HepG2 (cell line): Measurements from ENCODE around the gene NUP85. TPM values are rescaled to one million over a fixed set of nuclear protein-coding genes. Genes with fewer than 3 reads are reported as not detected.
A peak's percentile ranks its signal among the peaks of the same experiment; 100 is the strongest.

Experiments used
- ATF1 ChIP-seq: IDR thresholded peaks from 2 replicates; pipeline ENCODE4 v1.6.1; 2016; ENCODE audit warnings: mild to moderate bottlenecking, control low read depth
- FOXO1 ChIP-seq: sonication (generic); formaldehyde crosslinking; IDR thresholded peaks from 2 replicates; pipeline ENCODE4 v1.4.0; 2020; ENCODE audit warnings: missing genetic modification reagents
- HDAC2 ChIP-seq: sonication (generic); formaldehyde crosslinking; IDR thresholded peaks from 2 replicates; pipeline ENCODE4 v1.4.0; 2020; ENCODE audit warnings: missing genetic modification reagents
- JUN ChIP-seq: sonication (generic); formaldehyde crosslinking; IDR thresholded peaks from 2 replicates; pipeline ENCODE4 v1.4.0; 2020; ENCODE audit warnings: mild to moderate bottlenecking, missing genetic modification reagents
- KDM6A ChIP-seq: IDR thresholded peaks from 2 replicates; pipeline ENCODE4 v1.6.1; 2016; ENCODE audit warnings: low read depth
- KLF6 ChIP-seq: IDR thresholded peaks from 2 replicates; pipeline ENCODE4 v1.8.0; 2016; ENCODE audit warnings: missing biosample characterization, missing genetic modification reagents
- LCORL ChIP-seq, 2 experiments: fragments of 450-650 bp in 1 of 2; sonication (generic) in 1 of 2; formaldehyde crosslinking in 1 of 2; IDR thresholded peaks; 2 replicates each; pipeline versions ENCODE4 v1.5.0 to v1.6.1; 2017 to 2020; ENCODE audit warnings: antibody characterized with exemption in 1 of 2, missing genetic modification reagents in 1 of 2
- MED8 ChIP-seq: sonication (generic); formaldehyde crosslinking; IDR thresholded peaks from 2 replicates; pipeline ENCODE4 v1.8.1; 2023; ENCODE audit warnings: mild to moderate bottlenecking, missing genetic modification reagents; ENCODE audit not compliant: insufficient replicate concordance
- NFE2L1 ChIP-seq: sonication (generic); formaldehyde crosslinking; IDR thresholded peaks from 2 replicates; pipeline ENCODE4 v1.4.0; 2020; ENCODE audit warnings: missing genetic modification reagents, mild to moderate bottlenecking, borderline replicate concordance
- NR3C1 ChIP-seq: sonication (generic); formaldehyde crosslinking; IDR thresholded peaks from 2 replicates; pipeline ENCODE4 v1.4.0; 2020; ENCODE audit warnings: missing genetic modification reagents
- SRSF1 ChIP-seq: fragments of 200-400 bp; formaldehyde crosslinking; optimal IDR thresholded peaks from 2 replicates; pipeline ENCODE3; 2017; ENCODE audit warnings: mild to moderate bottlenecking, low read depth, low read length, moderate library complexity
- SRY ChIP-seq: sonication (generic); formaldehyde crosslinking; IDR thresholded peaks from 2 replicates; pipeline ENCODE4 v1.8.0; 2022; ENCODE audit warnings: mild to moderate bottlenecking, missing genetic modification reagents
- ZBTB3 ChIP-seq: sonication (generic); formaldehyde crosslinking; IDR thresholded peaks from 2 replicates; pipeline ENCODE4 v1.4.0; 2020; ENCODE audit warnings: low read depth, mild to moderate bottlenecking, moderate library complexity, missing genetic modification reagents, borderline replicate concordance
- ZFP41 ChIP-seq: sonication (generic); formaldehyde crosslinking; IDR thresholded peaks from 2 replicates; pipeline ENCODE4 v1.4.0; 2020; ENCODE audit warnings: mild to moderate bottlenecking, missing genetic modification reagents, borderline replicate concordance
- ZNF24 ChIP-seq: fragments of 450-650 bp; IDR thresholded peaks from 2 replicates; pipeline ENCODE4 v1.6.1; 2017; ENCODE audit warnings: antibody characterized with exemption, mild to moderate bottlenecking
- ZNF703 ChIP-seq: sonication (generic); formaldehyde crosslinking; IDR thresholded peaks from 2 replicates; pipeline ENCODE4 v1.5.1; 2020; ENCODE audit warnings: missing genetic modification reagents, mild to moderate bottlenecking, moderate library complexity, borderline replicate concordance
- ZNF782 ChIP-seq: sonication (generic); formaldehyde crosslinking; IDR thresholded peaks from 2 replicates; pipeline ENCODE4 v1.4.0; 2020; ENCODE audit warnings: missing genetic modification reagents, mild to moderate bottlenecking, borderline replicate concordance
- polyA plus RNA-seq, 8 experiments: library from polyadenylated mRNA; depleted of rRNA in 3 of 8; stranded (reverse) in 7 of 8; unstranded in 1 of 8; fragments of >200 nt; fragmentation: Illumina TruSeq in 4 of 8; extraction: Trizol in 4 of 8; gene quantifications; 2 replicates each; pipeline versions ENCODE4 v1.2.1 to v1.2.3, GENCODE V29; 2011 to 2016; ENCODE audit warnings: low read depth in 4 of 8, missing spikeins in 1 of 8, mixed read lengths in 1 of 8; ENCODE audit not compliant: insufficient read depth in 1 of 8
- total RNA-seq, 5 experiments: library from RNA; depleted of rRNA; stranded (reverse); fragments of >200 nt; fragmentation: Illumina TruSeq; extraction: Trizol; gene quantifications; 2 replicates each; pipeline ENCODE4 v1.2.3, GENCODE V29; 2016; ENCODE audit warnings: low read depth in 1 of 5
- TF ChIP-seq, protein P1 (sequence below): sonication (generic); formaldehyde crosslinking; IDR thresholded peaks from 2 replicates; pipeline ENCODE4 v1.9.0; 2021; ENCODE audit warnings: mild to moderate bottlenecking, missing genetic modification reagents
- TF ChIP-seq, protein P2 (sequence below): sonication (generic); formaldehyde crosslinking; IDR thresholded peaks from 2 replicates; pipeline ENCODE4 v1.5.1; 2020; ENCODE audit warnings: missing genetic modification reagents, mild to moderate bottlenecking, borderline replicate concordance

The NUP85 gene
- total and polyA plus RNA-seq, 2 of the 13 experiments (the other 11 are each of a cell fraction or from before 2014, with no cell fraction given), result 89.1 to 124 TPM

DNA sequence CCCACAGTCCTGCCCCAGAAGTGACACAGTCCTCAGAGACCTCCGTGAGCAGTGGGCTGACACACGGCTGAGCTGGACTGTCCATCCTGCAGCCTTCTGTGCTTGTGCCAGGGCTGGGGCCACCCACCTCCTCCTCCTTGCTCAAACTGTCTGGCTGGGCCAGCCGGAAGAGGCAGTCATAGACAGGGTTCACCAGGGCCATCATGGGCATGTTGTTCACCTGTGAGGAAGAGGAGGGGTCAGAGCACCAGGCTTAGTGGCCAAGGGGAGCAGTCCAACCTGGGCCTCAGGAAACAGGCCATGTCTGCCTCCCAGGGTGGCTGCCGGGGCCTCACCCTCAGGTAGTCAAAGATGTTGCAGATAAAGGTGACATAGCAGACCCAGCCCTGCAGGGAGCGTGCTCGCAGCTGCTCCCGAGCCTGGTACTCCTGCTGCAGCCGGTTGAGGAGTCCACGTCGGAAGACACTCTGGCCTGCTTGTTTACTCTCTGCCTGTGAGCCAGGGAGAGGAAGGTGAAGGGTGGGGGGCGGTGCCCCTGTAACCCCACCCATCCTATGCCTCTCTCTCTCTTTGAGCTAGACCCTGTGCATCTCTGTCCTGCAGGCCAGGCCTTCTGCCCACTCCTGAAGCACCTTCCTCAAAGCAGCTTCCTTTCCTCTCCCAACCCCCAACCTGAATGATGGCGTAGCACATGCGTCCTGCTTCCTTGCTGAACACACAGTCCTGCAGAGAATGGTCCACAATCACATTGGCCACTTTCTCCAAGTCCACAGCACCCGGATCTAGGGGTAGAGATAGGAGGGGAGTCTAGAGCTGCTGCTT, 62.1 kb downstream of the NUP85 start (continued):
- TF ChIP-seq FOXO1 (CRISPR knock-in tag), result peak; percentile 93
- TF ChIP-seq ZNF24, result no peak
- no peak for TF ChIP-seq NFE2L1
- TF ChIP-seq HDAC2 (CRISPR knock-in tag), result peak; percentile 86
- TF ChIP-seq, protein P1, sequence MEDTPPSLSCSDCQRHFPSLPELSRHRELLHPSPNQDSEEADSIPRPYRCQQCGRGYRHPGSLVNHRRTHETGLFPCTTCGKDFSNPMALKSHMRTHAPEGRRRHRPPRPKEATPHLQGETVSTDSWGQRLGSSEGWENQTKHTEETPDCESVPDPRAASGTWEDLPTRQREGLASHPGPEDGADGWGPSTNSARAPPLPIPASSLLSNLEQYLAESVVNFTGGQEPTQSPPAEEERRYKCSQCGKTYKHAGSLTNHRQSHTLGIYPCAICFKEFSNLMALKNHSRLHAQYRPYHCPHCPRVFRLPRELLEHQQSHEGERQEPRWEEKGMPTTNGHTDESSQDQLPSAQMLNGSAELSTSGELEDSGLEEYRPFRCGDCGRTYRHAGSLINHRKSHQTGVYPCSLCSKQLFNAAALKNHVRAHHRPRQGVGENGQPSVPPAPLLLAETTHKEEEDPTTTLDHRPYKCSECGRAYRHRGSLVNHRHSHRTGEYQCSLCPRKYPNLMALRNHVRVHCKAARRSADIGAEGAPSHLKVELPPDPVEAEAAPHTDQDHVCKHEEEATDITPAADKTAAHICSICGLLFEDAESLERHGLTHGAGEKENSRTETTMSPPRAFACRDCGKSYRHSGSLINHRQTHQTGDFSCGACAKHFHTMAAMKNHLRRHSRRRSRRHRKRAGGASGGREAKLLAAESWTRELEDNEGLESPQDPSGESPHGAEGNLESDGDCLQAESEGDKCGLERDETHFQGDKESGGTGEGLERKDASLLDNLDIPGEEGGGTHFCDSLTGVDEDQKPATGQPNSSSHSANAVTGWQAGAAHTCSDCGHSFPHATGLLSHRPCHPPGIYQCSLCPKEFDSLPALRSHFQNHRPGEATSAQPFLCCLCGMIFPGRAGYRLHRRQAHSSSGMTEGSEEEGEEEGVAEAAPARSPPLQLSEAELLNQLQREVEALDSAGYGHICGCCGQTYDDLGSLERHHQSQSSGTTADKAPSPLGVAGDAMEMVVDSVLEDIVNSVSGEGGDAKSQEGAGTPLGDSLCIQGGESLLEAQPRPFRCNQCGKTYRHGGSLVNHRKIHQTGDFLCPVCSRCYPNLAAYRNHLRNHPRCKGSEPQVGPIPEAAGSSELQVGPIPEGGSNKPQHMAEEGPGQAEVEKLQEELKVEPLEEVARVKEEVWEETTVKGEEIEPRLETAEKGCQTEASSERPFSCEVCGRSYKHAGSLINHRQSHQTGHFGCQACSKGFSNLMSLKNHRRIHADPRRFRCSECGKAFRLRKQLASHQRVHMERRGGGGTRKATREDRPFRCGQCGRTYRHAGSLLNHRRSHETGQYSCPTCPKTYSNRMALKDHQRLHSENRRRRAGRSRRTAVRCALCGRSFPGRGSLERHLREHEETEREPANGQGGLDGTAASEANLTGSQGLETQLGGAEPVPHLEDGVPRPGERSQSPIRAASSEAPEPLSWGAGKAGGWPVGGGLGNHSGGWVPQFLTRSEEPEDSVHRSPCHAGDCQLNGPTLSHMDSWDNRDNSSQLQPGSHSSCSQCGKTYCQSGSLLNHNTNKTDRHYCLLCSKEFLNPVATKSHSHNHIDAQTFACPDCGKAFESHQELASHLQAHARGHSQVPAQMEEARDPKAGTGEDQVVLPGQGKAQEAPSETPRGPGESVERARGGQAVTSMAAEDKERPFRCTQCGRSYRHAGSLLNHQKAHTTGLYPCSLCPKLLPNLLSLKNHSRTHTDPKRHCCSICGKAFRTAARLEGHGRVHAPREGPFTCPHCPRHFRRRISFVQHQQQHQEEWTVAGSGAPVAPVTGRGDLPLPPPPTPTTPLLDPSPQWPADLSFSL (CRISPR knock-in tag), result no peak
- no peak for TF ChIP-seq LCORL (IDR thresholded peaks at IDR 0.05)
- peak; percentile 88 for TF ChIP-seq LCORL (CRISPR knock-in tag; IDR thresholded peaks at IDR 0.05)
- TF ChIP-seq JUN (CRISPR knock-in tag), result no peak
- no peak for TF ChIP-seq NR3C1 (CRISPR knock-in tag)
- TF ChIP-seq ZNF782 (CRISPR knock-in tag), result no peak; the same call in 1 of the 2 replicates
- 0 out of 2 replicates have a peak, but pooled peaks have one; percentile 64 for TF ChIP-seq SRY (CRISPR knock-in tag)
- TF ChIP-seq ZFP41 (CRISPR knock-in tag), result peak; percentile 41; the same call in 1 of the 2 replicates
- TF ChIP-seq, protein P2, sequence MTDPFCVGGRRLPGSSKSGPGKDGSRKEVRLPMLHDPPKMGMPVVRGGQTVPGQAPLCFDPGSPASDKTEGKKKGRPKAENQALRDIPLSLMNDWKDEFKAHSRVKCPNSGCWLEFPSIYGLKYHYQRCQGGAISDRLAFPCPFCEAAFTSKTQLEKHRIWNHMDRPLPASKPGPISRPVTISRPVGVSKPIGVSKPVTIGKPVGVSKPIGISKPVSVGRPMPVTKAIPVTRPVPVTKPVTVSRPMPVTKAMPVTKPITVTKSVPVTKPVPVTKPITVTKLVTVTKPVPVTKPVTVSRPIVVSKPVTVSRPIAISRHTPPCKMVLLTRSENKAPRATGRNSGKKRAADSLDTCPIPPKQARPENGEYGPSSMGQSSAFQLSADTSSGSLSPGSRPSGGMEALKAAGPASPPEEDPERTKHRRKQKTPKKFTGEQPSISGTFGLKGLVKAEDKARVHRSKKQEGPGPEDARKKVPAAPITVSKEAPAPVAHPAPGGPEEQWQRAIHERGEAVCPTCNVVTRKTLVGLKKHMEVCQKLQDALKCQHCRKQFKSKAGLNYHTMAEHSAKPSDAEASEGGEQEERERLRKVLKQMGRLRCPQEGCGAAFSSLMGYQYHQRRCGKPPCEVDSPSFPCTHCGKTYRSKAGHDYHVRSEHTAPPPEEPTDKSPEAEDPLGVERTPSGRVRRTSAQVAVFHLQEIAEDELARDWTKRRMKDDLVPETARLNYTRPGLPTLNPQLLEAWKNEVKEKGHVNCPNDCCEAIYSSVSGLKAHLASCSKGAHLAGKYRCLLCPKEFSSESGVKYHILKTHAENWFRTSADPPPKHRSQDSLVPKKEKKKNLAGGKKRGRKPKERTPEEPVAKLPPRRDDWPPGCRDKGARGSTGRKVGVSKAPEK (CRISPR knock-in tag), result 0 out of 2 replicates have a peak, but pooled peaks have one; percentile 17
- no peak for TF ChIP-seq MED8 (CRISPR knock-in tag)
- TF ChIP-seq ZNF703 (CRISPR knock-in tag), result no peak
- no peak for TF ChIP-seq KDM6A (CRISPR knock-in tag)
- TF ChIP-seq ZBTB3, result peak; percentile 60; the same call in 1 of the 2 replicates
- 0 out of 2 replicates have a peak, but pooled peaks have one; percentile 39 for TF ChIP-seq KLF6
- no peak for TF ChIP-seq ATF1
- TF ChIP-seq SRSF1, result peak; percentile 53
